Muscle layer of colon (tissue), 2 donors: ENCODE data around the gene MSI2.

Experiments
- H3K27ac ChIP-seq: one replicate; pipeline ENCODE4 v1.7.0; 2013; ENCODE audit warnings: low read depth, mild to moderate bottlenecking, low read length, moderate library complexity
- H3K27me3 ChIP-seq, 2 donors: one replicate each; pipeline ENCODE4 v1.7.0; 2013; ENCODE audit warnings: low read length in 2 of 2, mild to moderate bottlenecking in 2 of 2; ENCODE audit not compliant: insufficient read depth in 2 of 2, control insufficient read depth in 1 of 2
- H3K36me3 ChIP-seq: one replicate; pipeline ENCODE4 v1.7.0; 2013; ENCODE audit warnings: mild to moderate bottlenecking, low read length; ENCODE audit not compliant: insufficient read depth
- H3K4me1 ChIP-seq: one replicate; pipeline ENCODE4 v1.7.0; 2013; ENCODE audit warnings: mild to moderate bottlenecking, low read length; ENCODE audit not compliant: insufficient read depth
- H3K4me3 ChIP-seq, 2 donors: one replicate each; pipeline ENCODE4 v1.7.0; 2013; ENCODE audit warnings: low read length in 2 of 2, low read depth in 1 of 2, mild to moderate bottlenecking in 1 of 2, moderate library complexity in 1 of 2
- H3K9ac ChIP-seq: one replicate; pipeline ENCODE4 v1.7.0; 2013; ENCODE audit warnings: low read length
- H3K9me3 ChIP-seq: one replicate; pipeline ENCODE4 v1.7.0; 2013; ENCODE audit warnings: mild to moderate bottlenecking, low read length
- donor health status: abdominal sarcoma.
- donor health status: Adenocarcinoma of cecum.

MSI2 gene

GRCh38 chr17:57535249-57535966 is 279.1 kb downstream of the MSI2 start:
- Histone ChIP-seq H3K9me3 (no peaks in the 10 kb centered on the region), H3K4me1 (peaks cover 9% of the 10 kb centered on the region), H3K27ac (no peak overlapping the region), H3K4me3 (no peak overlapping the region), H3K36me3 (peaks cover 4% of the 10 kb centered on the region), H3K9ac (no peak overlapping the region), H3K27me3 (no peaks in the 10 kb centered on the region)

GRCh38 chr17:57536289-57536688 is 280.0 kb downstream of the MSI2 start:
- peaks cover 4% of the 10 kb centered on the region for H3K36me3 ChIP-seq
- peaks cover 10% of the 10 kb centered on the region for H3K4me1 ChIP-seq
- no peak overlapping the region for H3K4me3 ChIP-seq
- H3K9me3 ChIP-seq, result no peaks in the 10 kb centered on the region
- no peak overlapping the region for H3K27ac ChIP-seq
- H3K9ac ChIP-seq, result no peak overlapping the region
- H3K27me3 ChIP-seq, result no peaks in the 10 kb centered on the region

- Histone ChIP-seq H3K4me1 (peaks cover 17% of the 10 kb centered on the region), H3K27me3 (no peaks in the 10 kb centered on the region), H3K9ac (no peak overlapping the region), H3K27ac (no peak overlapping the region), H3K36me3 (peaks cover 4% of the 10 kb centered on the region), H3K9me3 (no peaks in the 10 kb centered on the region), H3K4me3 (no peak overlapping the region)
These were observed 280.6 kb downstream of the MSI2 start for GRCh38 chr17:57536789-57537523.

- H3K4me1 ChIP-seq, result peaks cover 25% of the 10 kb centered on the region
- no peak overlapping the region for H3K27ac ChIP-seq
- H3K9me3 ChIP-seq, result no peaks in the 10 kb centered on the region
- H3K9ac ChIP-seq, result no peak overlapping the region
- no peak overlapping the region for H3K4me3 ChIP-seq
- peaks cover 3% of the 10 kb centered on the region for H3K36me3 ChIP-seq
- H3K27me3 ChIP-seq, result no peaks in the 10 kb centered on the region
These were observed 281.4 kb downstream of the MSI2 start for GRCh38 chr17:57537524-57538410.

- H3K9ac ChIP-seq, result no peak overlapping the region
- no peaks in the 10 kb centered on the region for H3K36me3 ChIP-seq
- H3K27ac ChIP-seq, result no peak overlapping the region
- H3K9me3 ChIP-seq, result no peaks in the 10 kb centered on the region
- H3K4me3 ChIP-seq, result no peak overlapping the region
- H3K27me3 ChIP-seq, result no peaks in the 10 kb centered on the region
- H3K4me1 ChIP-seq, result peaks cover 27% of the 10 kb centered on the region
These were observed 282.6 kb downstream of the MSI2 start for GRCh38 chr17:57538736-57539456.

- Histone ChIP-seq H3K4me1 (peaks cover 27% of the 10 kb centered on the region), H3K36me3 (no peaks in the 10 kb centered on the region)
These were observed 283.4 kb downstream of the MSI2 start for GRCh38 chr17:57539529-57540301.

GRCh38 chr17:57540596-57540995 is 284.3 kb downstream of the MSI2 start:
- H3K27me3 ChIP-seq, result no peaks in the 10 kb centered on the region
- H3K9me3 ChIP-seq, result no peaks in the 10 kb centered on the region
- H3K9ac ChIP-seq, result no peak overlapping the region
- H3K4me1 ChIP-seq, result peaks cover 27% of the 10 kb centered on the region
- no peak overlapping the region for H3K4me3 ChIP-seq
- H3K27ac ChIP-seq, result no peak overlapping the region
- H3K36me3 ChIP-seq, result no peaks in the 10 kb centered on the region

More at GRCh38 chr17:57539529-57540301, 283.4 kb downstream of the MSI2 start:
- no peak overlapping the region for H3K4me3 ChIP-seq
- no peak overlapping the region for H3K9ac ChIP-seq
- no peak overlapping the region for H3K27ac ChIP-seq
- no peaks in the 10 kb centered on the region for H3K27me3 ChIP-seq
- no peaks in the 10 kb centered on the region for H3K9me3 ChIP-seq

- Histone ChIP-seq H3K9ac (no peak overlapping the region), H3K27me3 (no peaks in the 10 kb centered on the region), H3K4me1 (peaks cover 27% of the 10 kb centered on the region), H3K9me3 (no peaks in the 10 kb centered on the region), H3K4me3 (no peak overlapping the region), H3K36me3 (no peaks in the 10 kb centered on the region), H3K27ac (no peak overlapping the region)
These were observed 284.7 kb downstream of the MSI2 start for GRCh38 chr17:57541049-57541448.

- Histone ChIP-seq H3K9ac (no peak overlapping the region), H3K9me3 (no peaks in the 10 kb centered on the region), H3K4me1 (peaks cover 27% of the 10 kb centered on the region), H3K27ac (no peak overlapping the region), H3K36me3 (no peaks in the 10 kb centered on the region), H3K27me3 (no peaks in the 10 kb centered on the region), H3K4me3 (no peak overlapping the region)
These were observed 285.4 kb downstream of the MSI2 start for GRCh38 chr17:57541472-57542394.

GRCh38 chr17:57542510-57542909 is 286.2 kb downstream of the MSI2 start:
- no peaks in the 10 kb centered on the region for H3K9me3 ChIP-seq
- peaks cover 27% of the 10 kb centered on the region for H3K4me1 ChIP-seq
- no peak overlapping the region for H3K27ac ChIP-seq
- H3K4me3 ChIP-seq, result no peak overlapping the region
- no peak overlapping the region for H3K9ac ChIP-seq
- no peaks in the 10 kb centered on the region for H3K27me3 ChIP-seq
- H3K36me3 ChIP-seq, result no peaks in the 10 kb centered on the region
